Measurements from ENCODE around the gene ARFIP1.

Gene ARFIP1

DNA sequence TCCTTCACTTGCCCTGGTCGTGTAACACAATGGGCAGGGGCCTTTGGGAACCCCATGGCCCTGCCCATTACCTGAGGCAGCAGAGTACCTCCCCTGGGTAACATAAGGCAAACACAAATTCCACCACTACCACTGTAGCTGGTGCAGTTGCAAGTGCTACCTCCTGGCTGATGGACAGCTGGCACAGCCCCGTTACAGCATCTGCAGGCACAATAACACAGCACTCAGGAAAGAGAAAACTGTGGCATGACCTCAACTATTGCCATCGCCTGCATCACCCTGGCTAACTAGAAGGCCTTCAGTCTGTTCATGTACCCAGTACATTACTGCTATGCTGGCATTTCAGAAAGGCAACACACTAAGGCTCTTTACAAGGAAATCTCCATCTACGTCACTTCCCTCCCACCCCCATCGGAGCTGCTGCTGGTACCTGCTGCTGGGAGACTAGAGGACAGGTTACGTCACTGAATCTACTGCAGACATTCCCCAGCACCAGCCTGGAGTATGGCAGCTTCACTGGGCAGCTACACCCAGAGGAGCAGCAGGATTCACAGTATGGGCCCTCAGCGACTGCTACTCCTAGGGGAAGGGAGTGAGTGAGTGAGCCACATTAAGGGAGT lies 39.4 kb downstream of the ARFIP1 start:
- TF ChIP-seq, protein P1, sequence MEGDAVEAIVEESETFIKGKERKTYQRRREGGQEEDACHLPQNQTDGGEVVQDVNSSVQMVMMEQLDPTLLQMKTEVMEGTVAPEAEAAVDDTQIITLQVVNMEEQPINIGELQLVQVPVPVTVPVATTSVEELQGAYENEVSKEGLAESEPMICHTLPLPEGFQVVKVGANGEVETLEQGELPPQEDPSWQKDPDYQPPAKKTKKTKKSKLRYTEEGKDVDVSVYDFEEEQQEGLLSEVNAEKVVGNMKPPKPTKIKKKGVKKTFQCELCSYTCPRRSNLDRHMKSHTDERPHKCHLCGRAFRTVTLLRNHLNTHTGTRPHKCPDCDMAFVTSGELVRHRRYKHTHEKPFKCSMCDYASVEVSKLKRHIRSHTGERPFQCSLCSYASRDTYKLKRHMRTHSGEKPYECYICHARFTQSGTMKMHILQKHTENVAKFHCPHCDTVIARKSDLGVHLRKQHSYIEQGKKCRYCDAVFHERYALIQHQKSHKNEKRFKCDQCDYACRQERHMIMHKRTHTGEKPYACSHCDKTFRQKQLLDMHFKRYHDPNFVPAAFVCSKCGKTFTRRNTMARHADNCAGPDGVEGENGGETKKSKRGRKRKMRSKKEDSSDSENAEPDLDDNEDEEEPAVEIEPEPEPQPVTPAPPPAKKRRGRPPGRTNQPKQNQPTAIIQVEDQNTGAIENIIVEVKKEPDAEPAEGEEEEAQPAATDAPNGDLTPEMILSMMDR (IDR thresholded peaks at IDR 0.05; ENCODE audit: extremely low read depth, insufficient read depth, missing control alignments), result no peak
- in situ Hi-C loops (cut with MboI; ENCODE audit: low pct_unique_long_range_greater_than_20kb, low sequenced_read_pairs, unreplicated experiment), result no loop called here

DNA sequence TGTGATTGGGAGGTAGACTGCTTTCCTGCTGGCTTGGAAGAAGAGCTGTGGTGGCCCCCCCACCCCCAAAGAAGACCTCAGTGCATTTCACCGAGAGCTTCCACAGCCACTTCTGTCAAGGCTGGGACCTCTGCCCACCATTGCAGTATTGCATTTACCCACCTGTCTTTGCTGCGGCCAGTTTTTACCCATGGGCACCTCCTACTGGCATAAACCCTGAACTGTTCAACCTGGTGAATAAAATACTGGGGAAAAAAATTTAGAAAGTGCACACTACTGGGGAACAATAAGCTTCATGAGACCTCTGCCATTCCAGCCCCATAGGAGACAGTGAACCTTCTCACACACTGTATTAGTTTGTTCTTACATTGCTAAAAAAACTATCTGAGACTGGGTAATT lies 40.3 kb downstream of the ARFIP1 start:
- in situ Hi-C loops (cut with MboI; ENCODE audit: low pct_unique_long_range_greater_than_20kb, low sequenced_read_pairs, unreplicated experiment), result no loop called here
- DNase-seq (ENCODE audit: low spot score), result no peak
- TF ChIP-seq, protein P1 (IDR thresholded peaks at IDR 0.05; ENCODE audit: extremely low read depth, insufficient read depth, missing control alignments), result peak; percentile 6

More for the DNA sequence above, 39.4 kb downstream of the ARFIP1 start:
- no peak for DNase-seq (ENCODE audit: low spot score)

DNA sequence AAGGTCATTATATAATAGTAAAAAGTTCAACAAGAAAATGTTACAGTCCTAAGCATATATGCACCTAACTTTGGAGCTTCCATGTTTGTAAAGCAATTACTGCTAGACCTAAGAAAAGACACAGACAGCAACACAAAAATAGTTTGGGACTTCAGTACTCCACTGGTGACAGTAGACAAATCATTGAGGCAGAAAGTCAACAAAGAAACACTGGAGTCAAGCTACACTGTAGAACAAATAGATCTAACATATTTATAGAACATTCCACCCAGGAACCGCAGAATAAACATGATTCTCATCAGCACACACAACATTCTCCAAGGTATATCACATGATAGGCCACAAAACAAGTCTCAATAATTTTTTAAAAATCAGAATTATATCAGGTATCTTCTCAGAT lies 42.6 kb downstream of the ARFIP1 start:
- no peak for DNase-seq (ENCODE audit: low spot score)
- TF ChIP-seq, protein P1 (IDR thresholded peaks at IDR 0.05; ENCODE audit: extremely low read depth, insufficient read depth, missing control alignments), result no peak
- in situ Hi-C loops (cut with MboI; ENCODE audit: low pct_unique_long_range_greater_than_20kb, low sequenced_read_pairs, unreplicated experiment), result no loop called here

DNA sequence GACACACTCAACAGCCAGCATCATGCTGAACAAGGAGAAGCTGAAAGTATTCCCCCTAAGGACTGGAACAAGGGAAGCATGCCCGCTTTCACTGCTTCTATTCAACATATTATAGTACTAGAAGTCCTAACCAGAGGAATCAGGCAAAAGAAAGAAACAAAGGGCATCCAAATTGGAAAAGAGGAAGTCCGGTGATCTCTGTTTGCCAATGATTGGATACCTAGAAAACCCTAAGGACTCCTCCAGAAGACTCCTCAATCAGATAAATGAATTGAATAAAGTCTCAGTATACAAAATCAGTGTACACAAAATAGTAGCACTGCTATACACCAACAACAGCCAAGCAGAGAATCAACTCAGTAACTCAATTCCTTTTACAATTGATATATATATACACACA lies 44.8 kb downstream of the ARFIP1 start:
- in situ Hi-C loops (cut with MboI; ENCODE audit: low pct_unique_long_range_greater_than_20kb, low sequenced_read_pairs, unreplicated experiment), result no loop called here
- TF ChIP-seq, protein P1 (IDR thresholded peaks at IDR 0.05; ENCODE audit: extremely low read depth, insufficient read depth, missing control alignments), result no peak
- DNase-seq (ENCODE audit: low spot score), result no peak

DNA sequence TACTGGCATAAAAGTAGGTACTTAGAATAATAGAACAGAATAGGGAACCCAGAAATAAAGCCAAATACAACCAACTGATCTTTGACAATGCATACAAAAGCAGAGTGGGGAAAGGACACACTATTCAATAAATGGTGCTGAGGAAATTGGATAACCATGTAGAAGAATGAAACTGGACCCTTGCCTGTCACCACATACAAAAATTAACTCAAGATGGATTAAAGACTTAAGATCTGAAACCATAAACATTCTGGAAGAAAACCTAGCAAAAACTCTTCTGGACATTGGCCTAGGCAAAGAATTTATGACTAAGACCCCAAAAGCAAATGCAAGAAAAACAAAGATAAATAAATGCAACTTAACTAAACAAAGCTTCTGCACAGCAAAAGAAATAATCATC lies 45.6 kb downstream of the ARFIP1 start:
- TF ChIP-seq, protein P1 (IDR thresholded peaks at IDR 0.05; ENCODE audit: extremely low read depth, insufficient read depth, missing control alignments), result no peak
- no peak for DNase-seq (ENCODE audit: low spot score)
- in situ Hi-C loops (cut with MboI; ENCODE audit: low pct_unique_long_range_greater_than_20kb, low sequenced_read_pairs, unreplicated experiment), result loop anchor here (25.0 kb wide), 2 partner anchors 262 to 487 kb away; no protein-coding TSS in a partner anchor

DNA sequence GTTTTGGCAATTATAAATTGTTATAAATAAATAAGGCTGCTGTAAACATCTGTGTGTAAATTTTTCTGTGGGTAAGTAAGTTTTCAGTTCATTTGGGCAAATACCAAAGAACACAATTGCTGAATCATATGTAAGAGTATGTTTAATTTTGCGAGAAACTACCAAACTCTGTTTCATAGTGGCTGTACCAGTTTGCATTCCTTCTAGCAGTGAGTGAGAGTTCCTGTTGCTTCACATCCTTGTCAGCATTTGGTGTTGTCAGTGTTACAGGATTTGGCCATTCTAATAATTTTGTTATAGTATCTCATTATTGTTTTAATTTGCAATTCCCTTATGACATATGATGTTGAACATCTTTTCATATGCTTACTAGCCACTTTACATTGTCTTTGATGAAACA lies 48.4 kb downstream of the ARFIP1 start:
- in situ Hi-C loops (cut with MboI; ENCODE audit: low pct_unique_long_range_greater_than_20kb, low sequenced_read_pairs, unreplicated experiment), result loop anchor here (25.0 kb wide), 2 partner anchors 259 to 484 kb away; no protein-coding TSS in a partner anchor
- TF ChIP-seq, protein P1 (IDR thresholded peaks at IDR 0.05; ENCODE audit: extremely low read depth, insufficient read depth, missing control alignments), result no peak
- DNase-seq (ENCODE audit: low spot score), result no peak

All from GM13977 (cell line).